HG03045 (cell line): ENCODE data around the gene SEC16A.

Source experiments
- ATAC-seq: cut with Tn5 transposase; IDR thresholded peaks from one replicate; pipeline ENCODE4 v1.9.1; 2021; ENCODE audit warnings: mild to moderate bottlenecking, moderate library complexity; ENCODE audit not compliant: unreplicated experiment

SEC16A gene

GRCh38 chr9:136486823-136487620 is 4.2 kb upstream of the SEC16A start:
- no peak for ATAC-seq

DNA sequence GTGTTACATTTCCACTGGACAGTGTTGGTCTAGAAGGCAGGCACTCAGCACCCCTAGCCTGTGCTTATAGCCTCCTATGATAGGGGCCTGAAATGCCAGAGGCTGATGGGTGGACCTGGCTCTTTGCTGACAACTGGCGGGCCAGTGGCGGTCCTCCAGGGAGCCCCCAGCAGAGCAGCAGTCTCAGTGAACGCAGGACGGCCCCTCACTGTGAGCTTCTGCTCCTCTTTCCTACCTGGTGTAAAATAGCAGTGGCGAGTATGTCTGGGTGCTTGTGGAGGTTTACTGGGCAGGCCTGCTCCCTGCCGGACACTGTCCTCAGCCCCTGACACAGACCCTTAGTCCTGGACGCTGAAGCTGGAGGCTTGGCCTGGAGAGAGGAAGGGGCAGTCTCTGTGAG is 3.3 kb upstream of the SEC16A start:
- ATAC-seq, result no peak

DNA sequence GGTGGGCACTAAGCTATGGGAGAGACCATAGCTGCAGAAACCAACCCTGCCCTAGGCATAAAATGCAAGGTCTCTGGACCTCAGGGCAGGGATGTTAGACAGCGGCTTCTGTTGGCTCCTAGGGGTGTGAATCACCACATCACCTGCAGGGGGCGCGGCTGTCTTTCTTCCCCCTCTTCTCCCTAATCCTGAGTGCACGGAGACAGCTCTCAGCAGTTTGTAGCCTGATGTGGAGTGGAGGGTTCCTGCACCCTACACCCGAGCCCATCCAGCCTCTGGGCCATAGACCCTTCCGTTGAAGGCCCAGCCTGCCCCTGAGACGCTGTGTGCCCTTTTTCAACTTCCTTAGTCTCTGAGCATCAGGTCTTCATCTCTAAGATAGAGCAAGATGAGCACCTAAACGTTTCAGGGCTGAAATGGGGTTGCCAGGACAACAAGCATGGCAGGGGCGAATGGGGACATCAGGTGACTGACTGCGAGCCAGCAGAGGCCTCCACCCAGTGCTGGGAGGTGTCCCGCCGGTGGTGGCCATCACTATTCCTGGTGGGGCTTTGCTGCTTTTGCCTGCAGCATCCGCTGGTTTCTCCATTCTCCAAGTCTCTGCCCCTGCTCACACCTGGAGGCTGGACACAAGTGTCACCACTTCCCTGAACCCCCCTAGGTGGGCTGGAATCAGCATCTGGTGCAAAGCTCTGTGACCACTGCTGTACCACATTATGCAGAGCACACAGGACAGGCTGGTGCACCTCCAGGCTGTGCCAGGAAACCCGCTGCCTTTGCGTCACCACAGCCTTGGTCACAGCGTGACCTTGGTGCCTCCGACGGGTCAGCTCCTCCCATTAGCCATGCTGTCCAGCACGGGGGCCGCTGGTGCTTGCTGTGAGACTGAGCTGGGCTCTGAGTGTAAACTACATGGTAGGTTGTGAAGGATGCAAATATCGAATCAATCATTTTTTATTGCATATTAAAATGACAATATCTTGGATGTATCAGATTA is 2.5 kb upstream of the SEC16A start:
- no peak for ATAC-seq

- no peak for ATAC-seq
Measured at GRCh38 chr9:136484153-136485048, 1.6 kb upstream of the SEC16A start.

GRCh38 chr9:136483589-136484152 is 831 bp upstream of the SEC16A start:
- ATAC-seq, result peak; percentile 59

- no peak for ATAC-seq
Measured at GRCh38 chr9:136482046-136482792, 621 bp downstream of the SEC16A start.

DNA sequence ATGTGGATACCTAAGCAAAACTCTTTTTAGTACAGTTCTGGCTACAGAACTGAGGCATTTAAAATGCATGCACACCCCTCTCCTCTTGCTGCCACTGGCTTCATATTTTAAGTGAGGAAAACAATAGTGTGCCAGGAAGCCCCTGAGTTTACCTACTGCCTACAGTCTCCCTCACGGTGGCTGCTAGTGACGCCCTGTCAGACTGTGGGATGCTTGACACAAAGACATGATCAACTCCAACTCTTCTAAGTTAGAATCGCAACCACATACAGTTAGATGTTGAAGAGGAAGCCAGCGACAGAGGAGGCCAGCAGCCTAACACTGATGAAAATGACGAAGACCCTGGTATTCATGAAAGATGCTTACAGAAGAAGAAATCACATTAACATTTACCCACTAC is 1.3 kb downstream of the SEC16A start:
- no peak for ATAC-seq

DNA sequence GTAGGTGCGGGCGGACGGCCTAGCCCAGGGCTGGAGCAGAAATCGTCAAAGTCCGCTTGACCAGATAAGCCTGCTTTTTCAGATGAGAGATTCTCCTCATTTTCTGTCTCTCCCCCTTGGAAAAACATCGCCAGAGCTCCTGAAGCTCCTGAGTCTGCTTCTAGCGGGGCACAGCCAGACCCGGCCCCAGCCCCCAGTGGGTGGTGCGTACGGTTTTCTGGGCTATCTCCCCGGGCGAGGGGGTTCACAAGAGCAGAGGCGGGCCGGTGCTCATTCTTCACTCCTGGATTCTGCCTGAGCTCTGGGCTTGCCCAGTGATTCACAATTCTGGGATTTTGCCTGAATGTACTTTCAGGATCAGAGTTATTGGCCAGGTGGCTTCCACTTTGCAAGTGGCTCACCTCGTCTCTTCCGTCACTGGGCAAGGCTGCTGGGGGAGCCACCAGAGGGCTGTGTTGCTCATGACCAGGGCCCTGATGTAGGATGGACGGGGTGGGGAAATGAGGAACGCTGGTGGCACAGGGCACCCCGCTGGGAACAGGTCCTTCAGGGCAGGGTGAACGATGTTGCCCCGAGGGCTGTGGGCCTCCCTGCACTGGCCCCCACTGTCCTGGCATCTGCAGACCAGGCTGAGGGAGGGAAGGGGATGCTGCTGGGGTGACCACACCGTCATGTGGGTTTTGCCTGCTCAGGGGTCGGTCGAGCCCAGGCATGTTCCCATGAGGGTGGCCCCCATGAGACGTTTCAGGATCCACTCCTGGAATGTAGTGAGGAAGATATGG is 6.3 kb downstream of the SEC16A start:
- no peak for ATAC-seq

DNA sequence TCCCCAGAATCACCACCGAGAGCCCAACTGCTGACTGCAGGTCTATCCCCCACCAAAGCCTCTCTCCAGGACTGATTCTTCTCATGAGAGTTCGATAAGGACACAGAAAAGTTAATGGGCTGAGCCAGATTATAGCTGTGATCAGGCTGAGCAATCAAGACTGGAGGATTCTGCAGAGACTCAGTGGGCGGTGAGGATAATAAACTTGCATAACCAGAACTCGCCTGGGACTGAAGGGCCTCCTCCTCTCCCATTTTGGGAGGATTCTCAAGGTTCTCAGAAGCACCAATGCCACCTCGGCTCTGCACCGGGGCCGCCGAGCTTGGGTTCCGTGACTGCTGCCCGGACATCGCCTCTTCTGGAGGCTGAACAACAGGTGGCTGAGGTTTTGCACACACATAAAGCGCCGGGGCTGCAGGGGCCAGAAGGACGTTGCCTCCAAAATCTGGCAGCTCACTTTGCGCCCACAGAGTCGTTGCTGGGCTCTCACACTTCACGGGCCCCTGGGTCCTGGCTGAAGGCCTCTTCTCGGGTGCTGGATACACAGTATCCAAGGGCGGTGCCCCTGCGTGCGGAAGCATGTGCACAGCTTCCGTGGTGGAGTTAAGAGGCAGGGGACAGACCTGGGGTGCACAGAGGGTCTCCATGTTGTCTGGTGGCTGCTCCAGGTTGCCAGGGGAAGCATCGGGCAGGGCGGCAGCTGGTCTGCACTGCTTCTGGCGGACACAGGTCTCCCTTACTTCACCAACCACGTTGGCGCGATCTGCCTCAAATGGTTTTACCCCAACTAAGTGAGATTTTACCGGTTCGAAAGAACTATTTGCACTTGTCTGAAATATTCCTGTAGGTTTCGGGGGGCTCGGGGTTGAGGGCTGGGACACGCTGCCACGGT is 7.6 kb downstream of the SEC16A start:
- ATAC-seq, result no peak

DNA sequence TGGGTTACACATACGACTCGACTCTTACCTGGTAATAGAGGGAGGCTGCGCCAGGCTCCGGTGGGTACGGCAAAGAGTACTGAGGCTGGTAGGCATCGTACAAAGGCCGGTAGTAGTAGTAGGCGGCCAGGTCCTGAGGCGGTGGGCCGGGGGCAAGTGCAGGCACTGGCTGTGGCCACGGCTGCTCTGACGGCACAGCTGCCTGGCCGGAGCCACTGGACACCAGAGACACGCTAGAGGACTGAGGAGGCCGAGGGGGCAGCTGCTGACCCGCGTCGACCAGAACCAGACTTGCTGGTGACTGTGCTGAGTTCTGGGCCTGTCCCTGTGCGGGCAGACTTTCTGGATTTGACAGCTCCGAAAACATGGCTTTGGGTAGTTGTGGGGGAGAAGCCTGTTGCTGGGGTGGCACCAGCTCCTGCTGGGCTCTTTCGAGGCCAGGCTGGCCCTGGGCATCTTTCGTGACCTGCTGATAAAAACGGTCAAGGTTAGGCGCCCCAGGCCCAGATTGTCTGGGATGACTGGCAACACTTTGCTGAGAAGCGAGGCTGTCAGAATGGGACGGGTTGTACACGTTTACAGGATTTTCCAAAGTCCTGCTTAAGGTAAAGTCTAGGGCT is 8.7 kb downstream of the SEC16A start:
- ATAC-seq, result no peak

- no peak for ATAC-seq
Measured at GRCh38 chr9:136473354-136473721, 9.5 kb downstream of the SEC16A start.

DNA sequence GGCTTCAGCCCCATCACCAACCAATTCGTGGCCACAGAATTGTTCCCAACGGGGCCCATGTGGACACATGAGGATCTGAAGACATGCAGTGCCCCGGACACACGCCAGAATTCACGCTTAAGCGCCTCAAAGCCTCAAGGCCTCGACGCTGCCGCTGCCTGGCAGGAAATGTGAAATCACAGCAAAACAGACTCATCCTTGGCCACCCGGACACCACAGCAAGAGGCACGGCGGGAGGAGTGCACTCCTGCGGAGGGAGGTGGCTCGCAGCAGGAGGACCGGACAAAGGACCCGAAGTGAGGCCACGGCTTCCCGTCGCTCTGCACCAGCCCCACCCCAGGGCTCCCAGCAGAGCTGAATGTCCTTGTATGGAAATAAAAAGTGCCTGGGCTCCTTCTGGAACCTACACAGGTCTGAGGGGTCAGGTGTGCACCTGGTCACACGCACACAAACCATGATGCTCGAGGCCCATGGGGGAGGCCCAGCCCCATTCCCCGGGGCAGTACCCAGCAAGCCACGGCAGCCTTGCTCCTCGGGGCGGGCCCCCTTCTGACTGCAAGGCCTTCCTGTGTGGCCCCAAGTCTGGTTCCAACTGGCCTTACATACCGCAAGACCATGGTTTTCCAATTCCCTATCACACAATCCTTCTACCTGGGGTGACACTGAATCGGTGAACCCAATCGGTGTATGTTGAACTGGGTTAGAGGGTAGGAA is 10.0 kb downstream of the SEC16A start:
- no peak for ATAC-seq

GRCh38 chr9:136471802-136472487 is 10.9 kb downstream of the SEC16A start:
- no peak for ATAC-seq

DNA sequence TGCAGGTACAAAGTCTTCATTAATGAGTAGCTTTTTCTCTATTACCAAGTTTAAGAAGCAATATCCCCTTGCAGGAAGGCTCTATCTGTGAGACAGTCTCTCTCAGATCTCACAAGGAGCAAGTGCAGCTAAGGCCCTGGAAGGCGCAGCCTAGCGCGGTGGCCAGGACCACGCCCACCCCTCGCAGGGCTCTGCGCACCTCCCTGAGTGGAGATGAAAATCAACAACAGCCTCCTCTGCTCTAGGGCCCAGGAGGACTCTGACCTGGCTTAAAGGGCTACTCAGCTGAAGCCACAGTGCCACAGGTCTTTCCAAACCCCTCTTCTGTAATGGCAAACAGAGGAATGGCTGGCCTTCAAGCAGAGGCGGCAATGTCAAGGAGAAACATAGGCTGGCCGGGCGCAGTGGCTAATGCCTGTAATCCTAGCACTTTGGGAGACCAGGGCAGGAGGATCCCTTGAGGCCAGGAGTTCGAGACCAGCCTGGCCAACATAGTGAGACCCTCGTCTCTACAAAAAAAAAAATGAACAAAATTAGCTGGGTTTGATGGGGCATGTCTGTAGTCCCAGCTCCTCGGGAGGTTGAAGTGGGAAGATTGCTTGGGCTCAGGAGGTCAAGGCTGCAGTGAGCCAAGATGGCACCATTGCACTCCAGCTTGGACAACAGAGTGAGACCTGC is 11.9 kb downstream of the SEC16A start:
- no peak for ATAC-seq

DNA sequence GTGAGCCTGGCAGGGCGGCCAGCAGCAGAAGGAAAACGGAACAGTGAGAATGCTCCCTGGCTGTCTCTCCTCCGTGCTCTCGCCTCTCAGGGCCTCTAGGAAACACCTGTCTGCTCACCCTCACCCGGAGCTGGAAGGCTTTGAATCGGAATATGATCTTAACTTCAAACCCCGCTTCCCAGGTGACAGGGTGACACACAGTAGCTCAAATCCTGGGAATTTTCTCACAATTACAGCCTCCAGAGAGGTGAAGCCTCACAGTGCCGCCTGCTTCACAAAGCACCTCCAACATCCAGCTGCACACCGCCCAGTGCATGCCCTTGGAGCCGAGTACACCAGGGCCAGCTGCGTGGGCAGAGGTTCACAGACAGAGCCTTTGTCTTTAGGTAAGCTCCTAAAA is 12.5 kb downstream of the SEC16A start:
- no peak for ATAC-seq

GRCh38 chr9:136467766-136468165 is 15.1 kb downstream of the SEC16A start:
- no peak for ATAC-seq
